ENCODE measurements around the gene YPEL5. TPM values are rescaled to one million over a fixed set of nuclear protein-coding genes. Genes with fewer than 3 reads are reported as not detected.

Gene YPEL5
- total and polyA plus RNA-seq, 2 experiments from 2014 or later, result 65.5 to 134 TPM

DNA sequence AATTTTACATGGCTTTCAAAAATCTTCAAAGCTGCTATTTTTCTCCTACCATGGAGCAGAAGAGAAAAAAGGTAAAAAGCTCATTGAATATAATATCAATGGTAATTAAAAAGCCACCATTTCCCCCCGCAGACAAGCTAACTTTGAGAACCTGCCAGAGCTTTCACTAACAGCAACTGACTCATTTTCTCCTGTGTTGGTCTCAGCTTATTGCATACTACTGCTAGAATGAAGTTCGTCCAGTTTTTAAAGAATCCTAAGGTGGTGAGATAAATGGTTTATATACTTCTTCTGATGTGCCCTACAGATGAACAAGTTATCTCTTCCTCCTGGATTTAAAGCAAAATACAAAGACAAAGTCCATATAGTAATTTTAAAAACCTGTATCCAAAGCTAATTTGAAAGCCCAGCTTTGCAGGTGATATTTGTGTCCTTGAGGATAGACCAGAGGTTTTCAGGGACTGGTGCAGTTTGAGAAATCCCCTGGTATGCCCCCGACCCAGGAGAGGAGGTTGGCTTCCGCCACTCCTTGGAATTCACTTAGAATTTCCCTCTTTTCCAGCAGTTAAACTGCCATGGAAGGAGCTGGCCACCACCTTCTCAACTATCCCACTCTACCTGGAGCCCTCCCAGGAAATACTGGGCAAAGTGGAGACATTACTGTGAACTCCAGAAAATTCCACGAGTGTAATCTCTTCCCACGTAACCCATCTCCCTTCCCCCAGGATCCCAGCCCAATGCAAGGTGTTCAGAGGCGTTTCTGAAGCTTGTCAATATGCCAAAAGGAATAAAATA is 17.5 kb downstream of the YPEL5 start:
- H3K4me3 ChIP-seq, result no peak overlapping the region
- H3K27ac ChIP-seq, result no peak overlapping the region
- no peaks in the 10 kb centered on the region for H3K9me3 ChIP-seq (ENCODE audit: low read depth)
- TF ChIP-seq, protein P1, sequence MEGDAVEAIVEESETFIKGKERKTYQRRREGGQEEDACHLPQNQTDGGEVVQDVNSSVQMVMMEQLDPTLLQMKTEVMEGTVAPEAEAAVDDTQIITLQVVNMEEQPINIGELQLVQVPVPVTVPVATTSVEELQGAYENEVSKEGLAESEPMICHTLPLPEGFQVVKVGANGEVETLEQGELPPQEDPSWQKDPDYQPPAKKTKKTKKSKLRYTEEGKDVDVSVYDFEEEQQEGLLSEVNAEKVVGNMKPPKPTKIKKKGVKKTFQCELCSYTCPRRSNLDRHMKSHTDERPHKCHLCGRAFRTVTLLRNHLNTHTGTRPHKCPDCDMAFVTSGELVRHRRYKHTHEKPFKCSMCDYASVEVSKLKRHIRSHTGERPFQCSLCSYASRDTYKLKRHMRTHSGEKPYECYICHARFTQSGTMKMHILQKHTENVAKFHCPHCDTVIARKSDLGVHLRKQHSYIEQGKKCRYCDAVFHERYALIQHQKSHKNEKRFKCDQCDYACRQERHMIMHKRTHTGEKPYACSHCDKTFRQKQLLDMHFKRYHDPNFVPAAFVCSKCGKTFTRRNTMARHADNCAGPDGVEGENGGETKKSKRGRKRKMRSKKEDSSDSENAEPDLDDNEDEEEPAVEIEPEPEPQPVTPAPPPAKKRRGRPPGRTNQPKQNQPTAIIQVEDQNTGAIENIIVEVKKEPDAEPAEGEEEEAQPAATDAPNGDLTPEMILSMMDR (IDR thresholded peaks at IDR 0.05; ENCODE audit: low read depth, low read length), result no peak
- H3K4me1 ChIP-seq (ENCODE audit: low read depth), result peaks cover 7% of the 10 kb centered on the region
- no peaks in the 10 kb centered on the region for H3K27me3 ChIP-seq
- no peak for DNase-seq (ENCODE audit: low read depth in 1 of 2, low spot score in 1 of 2)
- H3K36me3 ChIP-seq, result peaks cover 13% of the 10 kb centered on the region

DNA sequence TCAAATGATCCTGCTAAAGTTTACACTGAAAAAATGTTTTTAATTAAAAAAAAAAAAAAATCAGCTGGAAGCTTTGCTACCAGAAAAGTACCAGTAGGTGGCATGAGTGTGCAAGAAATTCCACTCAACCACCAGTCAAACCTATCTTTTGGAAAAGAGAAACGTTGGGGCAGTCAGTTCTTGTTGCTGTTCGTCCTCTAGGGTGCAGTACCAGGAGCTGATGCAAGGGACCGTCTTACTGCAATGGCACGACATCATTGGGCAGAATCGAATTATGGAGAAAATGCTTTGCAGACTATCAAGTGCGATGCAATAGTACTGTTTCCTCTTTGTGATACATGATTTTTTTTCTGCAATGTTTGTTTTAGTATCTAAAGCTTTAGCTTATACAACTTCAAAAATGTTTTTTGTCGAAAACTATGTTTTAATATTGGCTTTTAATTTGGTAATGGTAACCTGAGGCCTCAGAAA is 18.3 kb downstream of the YPEL5 start:
- H3K27ac ChIP-seq, result no peak overlapping the region
- H3K9me3 ChIP-seq (ENCODE audit: low read depth), result no peaks in the 10 kb centered on the region
- TF ChIP-seq, protein P1 (IDR thresholded peaks at IDR 0.05; ENCODE audit: low read depth, low read length), result peak; percentile 91
- peak; percentile 91 to 92 for DNase-seq (ENCODE audit: low read depth in 1 of 2, low spot score in 1 of 2)
- peaks cover 7% of the 10 kb centered on the region for H3K4me1 ChIP-seq (ENCODE audit: low read depth)
- H3K27me3 ChIP-seq, result no peaks in the 10 kb centered on the region
- H3K4me3 ChIP-seq, result no peak overlapping the region
- H3K36me3 ChIP-seq, result peaks cover 5% of the 10 kb centered on the region

DNA sequence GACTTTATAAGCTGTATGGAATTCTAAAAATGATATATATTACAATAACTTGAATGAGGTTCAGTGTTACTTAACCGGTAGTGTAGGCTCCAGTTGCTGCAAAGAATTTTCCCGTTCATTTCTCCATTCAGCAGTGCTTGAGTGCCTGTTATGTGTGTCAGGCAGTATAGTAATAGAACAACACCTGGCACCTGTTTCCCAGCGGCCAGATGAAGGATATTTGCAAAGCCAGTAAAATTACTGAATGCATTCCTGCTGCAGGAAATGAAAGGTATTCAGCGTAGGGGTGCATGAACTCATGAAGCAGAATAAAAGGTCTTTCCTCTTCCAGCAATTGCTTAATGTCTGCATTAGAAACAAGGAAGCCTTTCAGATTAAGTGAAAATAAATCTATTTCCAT is 18.8 kb downstream of the YPEL5 start:
- TF ChIP-seq, protein P1 (IDR thresholded peaks at IDR 0.05; ENCODE audit: low read depth, low read length), result no peak

DNA sequence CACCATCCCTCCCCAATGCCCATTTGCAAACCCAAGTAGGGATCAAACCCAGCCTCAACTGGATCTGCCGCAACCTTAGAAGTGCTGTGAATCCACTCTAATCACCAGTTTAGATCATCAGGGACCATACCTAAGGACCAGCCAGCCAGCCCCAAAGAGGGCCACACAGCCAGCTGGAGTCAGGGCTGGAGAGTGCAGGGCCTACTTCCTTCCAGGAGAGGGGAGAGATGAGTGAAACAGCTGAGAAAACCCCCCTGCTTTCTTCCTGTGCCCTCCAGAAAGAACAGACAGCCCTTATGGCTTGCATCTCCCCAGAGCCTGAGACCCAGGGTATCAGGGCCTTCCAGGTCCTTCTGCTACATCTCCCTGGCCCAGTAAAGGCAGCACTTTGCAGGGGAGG is 25.8 kb downstream of the YPEL5 start:
- TF ChIP-seq, protein P1 (IDR thresholded peaks at IDR 0.05; ENCODE audit: low read depth, low read length), result no peak
- Histone ChIP-seq H3K27ac (no peak overlapping the region), H3K27me3 (no peaks in the 10 kb centered on the region), H3K36me3 (no peaks in the 10 kb centered on the region), H3K4me1 (ENCODE audit: low read depth) (peaks cover 9% of the 10 kb centered on the region), H3K9me3 (ENCODE audit: low read depth) (no peaks in the 10 kb centered on the region), H3K4me3 (no peak overlapping the region)
- DNase-seq (ENCODE audit: low read depth in 1 of 2, low spot score in 1 of 2), result no peak

More for the DNA sequence above, 18.8 kb downstream of the YPEL5 start:
- DNase-seq (ENCODE audit: low read depth in 1 of 2, low spot score in 1 of 2), result no peak
- no peak overlapping the region for H3K27ac ChIP-seq
- no peaks in the 10 kb centered on the region for H3K9me3 ChIP-seq (ENCODE audit: low read depth)
- H3K4me1 ChIP-seq (ENCODE audit: low read depth), result peaks cover 7% of the 10 kb centered on the region
- H3K27me3 ChIP-seq, result no peaks in the 10 kb centered on the region
- H3K4me3 ChIP-seq, result no peak overlapping the region
- H3K36me3 ChIP-seq, result no peaks in the 10 kb centered on the region

DNA sequence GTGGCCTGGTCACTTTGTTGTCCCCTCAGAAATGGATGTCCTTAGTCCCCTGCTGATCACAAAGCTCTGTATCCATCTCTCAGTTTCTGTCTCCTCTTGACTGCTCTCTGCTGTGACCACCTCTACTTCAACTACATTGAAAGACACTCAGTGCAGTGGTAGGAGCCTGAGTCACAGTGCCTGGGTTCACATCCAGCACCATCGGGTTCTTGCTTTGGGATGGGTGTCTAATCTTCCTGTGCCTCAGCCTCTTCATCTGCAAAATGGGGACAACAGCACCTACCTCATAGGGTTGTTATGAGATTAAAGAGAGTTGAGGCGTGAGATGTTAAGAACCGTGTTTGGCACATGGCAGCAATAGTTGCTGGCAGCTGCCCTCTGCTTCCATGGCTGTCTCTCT is 30.6 kb downstream of the YPEL5 start:
- TF ChIP-seq, protein P1 (IDR thresholded peaks at IDR 0.05; ENCODE audit: low read depth, low read length), result no peak
- Histone ChIP-seq H3K27me3 (no peaks in the 10 kb centered on the region), H3K4me3 (no peak overlapping the region), H3K36me3 (no peaks in the 10 kb centered on the region), H3K9me3 (ENCODE audit: low read depth) (no peaks in the 10 kb centered on the region), H3K27ac (no peak overlapping the region), H3K4me1 (ENCODE audit: low read depth) (peaks cover 9% of the 10 kb centered on the region)
- no peak for DNase-seq (ENCODE audit: low read depth in 1 of 2, low spot score in 1 of 2)
